GM12801 (cell line): ENCODE measurements around the gene FAM20A.

Experiments used
- TF ChIP-seq, protein P1 (sequence below): IDR thresholded peaks from one replicate; pipeline ENCODE4 v1.5.1; 2011; ENCODE audit warnings: control low read depth; ENCODE audit not compliant: insufficient read length; ENCODE audit errors: extremely low read depth

Gene FAM20A

GRCh38 chr17:68562736-68563135, 38.4 kb downstream of the FAM20A start:
- TF ChIP-seq, protein P1, sequence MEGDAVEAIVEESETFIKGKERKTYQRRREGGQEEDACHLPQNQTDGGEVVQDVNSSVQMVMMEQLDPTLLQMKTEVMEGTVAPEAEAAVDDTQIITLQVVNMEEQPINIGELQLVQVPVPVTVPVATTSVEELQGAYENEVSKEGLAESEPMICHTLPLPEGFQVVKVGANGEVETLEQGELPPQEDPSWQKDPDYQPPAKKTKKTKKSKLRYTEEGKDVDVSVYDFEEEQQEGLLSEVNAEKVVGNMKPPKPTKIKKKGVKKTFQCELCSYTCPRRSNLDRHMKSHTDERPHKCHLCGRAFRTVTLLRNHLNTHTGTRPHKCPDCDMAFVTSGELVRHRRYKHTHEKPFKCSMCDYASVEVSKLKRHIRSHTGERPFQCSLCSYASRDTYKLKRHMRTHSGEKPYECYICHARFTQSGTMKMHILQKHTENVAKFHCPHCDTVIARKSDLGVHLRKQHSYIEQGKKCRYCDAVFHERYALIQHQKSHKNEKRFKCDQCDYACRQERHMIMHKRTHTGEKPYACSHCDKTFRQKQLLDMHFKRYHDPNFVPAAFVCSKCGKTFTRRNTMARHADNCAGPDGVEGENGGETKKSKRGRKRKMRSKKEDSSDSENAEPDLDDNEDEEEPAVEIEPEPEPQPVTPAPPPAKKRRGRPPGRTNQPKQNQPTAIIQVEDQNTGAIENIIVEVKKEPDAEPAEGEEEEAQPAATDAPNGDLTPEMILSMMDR, result no peak

- TF ChIP-seq, protein P1, result no peak
Measured at GRCh38 chr17:68560966-68561720, 40.0 kb downstream of the FAM20A start.

DNA sequence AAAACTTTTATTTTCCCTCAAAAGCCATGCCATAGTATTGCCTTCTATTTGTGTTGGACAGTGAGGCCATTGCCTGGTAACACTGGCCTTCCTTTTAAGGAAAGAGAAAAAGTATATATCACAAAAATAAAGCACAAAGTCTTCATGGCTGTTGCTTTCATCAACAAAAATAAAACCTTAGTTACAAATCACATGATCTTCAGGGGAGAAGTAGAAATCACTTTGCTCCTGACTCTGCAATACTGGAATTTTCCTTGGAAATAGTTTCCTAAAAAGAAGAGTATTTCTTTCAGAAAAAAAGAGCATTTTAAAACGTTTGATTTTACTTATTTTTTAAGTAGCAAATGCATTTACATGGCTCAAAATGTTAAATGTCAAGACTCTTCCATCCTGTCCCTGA, 41.9 kb downstream of the FAM20A start:
- TF ChIP-seq, protein P1, result no peak

DNA sequence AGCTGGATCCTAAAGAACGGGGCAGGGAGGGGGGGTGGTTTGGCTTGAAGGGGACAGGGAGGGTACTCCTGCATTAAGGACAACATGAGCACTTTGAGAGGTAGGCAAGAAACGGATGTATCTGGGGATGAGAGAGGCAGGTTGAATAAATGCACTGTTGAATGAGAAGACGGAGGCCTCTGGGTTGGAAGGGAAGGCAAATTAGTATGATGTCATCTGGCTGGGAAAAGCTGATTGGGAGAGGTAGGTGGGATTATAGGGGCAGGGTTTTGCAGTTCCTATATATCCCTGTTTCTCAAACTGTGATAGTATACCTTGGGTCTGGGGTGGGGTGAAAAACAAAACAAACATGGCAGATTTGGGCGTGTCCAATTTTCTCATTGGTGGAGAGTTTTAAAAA, 44.6 kb downstream of the FAM20A start:
- TF ChIP-seq, protein P1, result no peak

DNA sequence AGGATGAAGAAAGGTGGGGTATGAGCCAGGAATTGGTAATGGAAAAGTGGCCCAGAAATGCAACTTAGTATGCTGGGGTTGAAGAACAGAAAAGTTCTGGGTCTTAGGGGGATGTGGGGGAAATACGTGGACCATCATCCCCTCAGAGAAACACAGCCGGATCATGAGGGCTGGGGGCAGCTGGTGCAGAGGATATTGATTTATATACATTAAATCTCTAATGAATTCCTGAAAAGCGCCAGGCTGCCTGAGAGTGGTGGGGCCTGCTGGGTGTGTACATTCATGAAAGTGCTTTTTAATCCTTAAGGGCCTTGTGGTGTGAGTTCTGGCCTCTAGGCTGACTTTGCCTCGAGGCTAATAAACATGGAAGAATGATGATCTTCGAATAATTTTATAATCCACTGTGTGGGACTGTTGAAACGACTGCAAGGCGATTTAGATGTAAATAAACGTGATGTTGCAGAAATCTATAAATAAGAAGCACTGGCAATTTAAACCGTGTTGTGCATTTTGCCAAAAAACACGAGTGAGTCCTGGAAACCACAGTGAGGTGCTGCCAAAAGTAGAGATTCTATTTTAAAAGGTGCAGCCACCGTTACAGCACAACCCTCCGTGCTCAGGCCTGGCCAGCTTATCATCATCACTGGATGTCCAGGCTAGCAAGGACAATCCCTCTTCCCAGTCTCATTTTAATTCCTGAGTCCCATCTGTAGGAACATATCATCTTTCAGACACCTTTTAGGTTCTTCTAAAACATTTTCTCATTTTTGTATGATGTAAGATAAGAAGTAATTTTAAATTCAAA, 56.9 kb downstream of the FAM20A start:
- TF ChIP-seq, protein P1, result no peak

- TF ChIP-seq, protein P1, result no peak
Measured at GRCh38 chr17:68542698-68543463, 58.3 kb downstream of the FAM20A start.

GRCh38 chr17:68541816-68542215, 59.4 kb downstream of the FAM20A start:
- TF ChIP-seq, protein P1, result no peak
